ENCODE measurements around the gene ANAPC7. TPM values are rescaled to one million over a fixed set of nuclear protein-coding genes. Genes with fewer than 3 reads are reported as not detected.
A peak's percentile ranks its signal among the peaks of the same experiment; 100 is the strongest.
"Not testable (repeated sequence)": the region's sequence is repeated elsewhere in the genome, so short reads cannot be mapped to it uniquely, and the experiment has no call there.

ANAPC7 gene
- total RNA-seq, 1 donor from 2014 or later: 35.3 TPM

- DNase-seq (ENCODE audit: low spot score): no peak
- intact Hi-C loops (cut with DNase I): no loop called here
Measured at GRCh38 chr12:110379197-110379596, 24.3 kb downstream of the ANAPC7 start.

- DNase-seq (ENCODE audit: low spot score); intact Hi-C loops (cut with DNase I): not testable (repeated sequence)
Measured at GRCh38 chr12:110378131-110378790, 25.2 kb downstream of the ANAPC7 start.

GRCh38 chr12:110373962-110374611 lies 29.4 kb downstream of the ANAPC7 start:
- intact Hi-C loops (cut with DNase I): no loop called here
- no peak for DNase-seq (ENCODE audit: low spot score)

GRCh38 chr12:110373425-110373824 lies 30.1 kb downstream of the ANAPC7 start:
- intact Hi-C loops (cut with DNase I): no loop called here
- no peak for DNase-seq (ENCODE audit: low spot score)

- intact Hi-C loops (cut with DNase I): no loop called here
- DNase-seq (ENCODE audit: low spot score): no peak
Measured at GRCh38 chr12:110373025-110373424, 30.5 kb downstream of the ANAPC7 start.

GRCh38 chr12:110372056-110372425 lies 31.5 kb downstream of the ANAPC7 start:
- no peak for DNase-seq (ENCODE audit: low spot score)
- intact Hi-C loops (cut with DNase I): no loop called here

GRCh38 chr12:110371408-110372055 lies 32.0 kb downstream of the ANAPC7 start:
- DNase-seq (ENCODE audit: low spot score): no peak
- intact Hi-C loops (cut with DNase I): no loop called here

GRCh38 chr12:110370732-110371231 lies 32.7 kb downstream of the ANAPC7 start:
- intact Hi-C loops (cut with DNase I): no loop called here
- no peak for DNase-seq (ENCODE audit: low spot score)

- intact Hi-C loops (cut with DNase I): no loop called here
- no peak for DNase-seq (ENCODE audit: low spot score)
Measured at GRCh38 chr12:110369992-110370391, 33.5 kb downstream of the ANAPC7 start.

- DNase-seq (ENCODE audit: low spot score): peak; percentile 57
- intact Hi-C loops (cut with DNase I): no loop called here
Measured at GRCh38 chr12:110367181-110367864, 36.2 kb downstream of the ANAPC7 start.

GRCh38 chr12:110366321-110367142 lies 37.0 kb downstream of the ANAPC7 start:
- intact Hi-C loops (cut with DNase I): no loop called here
- DNase-seq (ENCODE audit: low spot score): peak; percentile 63

GRCh38 chr12:110365489-110366320 lies 37.8 kb downstream of the ANAPC7 start:
- intact Hi-C loops (cut with DNase I): no loop called here

GRCh38 chr12:110361216-110361615 lies 42.3 kb downstream of the ANAPC7 start:
- intact Hi-C loops (cut with DNase I): no loop called here
- DNase-seq (ENCODE audit: low spot score): no peak

More at GRCh38 chr12:110365489-110366320, 37.8 kb downstream of the ANAPC7 start:
- peak; percentile 41 for DNase-seq (ENCODE audit: low spot score)

- intact Hi-C loops (cut with DNase I); DNase-seq (ENCODE audit: low spot score): not testable (repeated sequence)
Measured at GRCh38 chr12:110358384-110359097, 45.0 kb downstream of the ANAPC7 start.

- DNase-seq (ENCODE audit: low spot score): no peak
- intact Hi-C loops (cut with DNase I): no loop called here
Measured at GRCh38 chr12:110355073-110355472, 48.4 kb downstream of the ANAPC7 start.

- DNase-seq (ENCODE audit: low spot score): no peak
- intact Hi-C loops (cut with DNase I): no loop called here
Measured at GRCh38 chr12:110354172-110354780, 49.2 kb downstream of the ANAPC7 start.

- intact Hi-C loops (cut with DNase I): no loop called here
- DNase-seq (ENCODE audit: low spot score): no peak
Measured at GRCh38 chr12:110353211-110353965, 50.1 kb downstream of the ANAPC7 start.

All from cardiac septum (tissue), 1 donor.